GM19467 (cell line): Measurements from ENCODE around the gene YPEL3.

Experiments used
- ATAC-seq: cut with Tn5 transposase; IDR thresholded peaks from one replicate; pipeline ENCODE4 v1.9.1; 2021; ENCODE audit warnings: mild to moderate bottlenecking, moderate library complexity; ENCODE audit not compliant: unreplicated experiment

YPEL3 gene

GRCh38 chr16:30091474-30092372 is 4.3 kb downstream of the YPEL3 start, which contains the start of gene TBX6:
TSS of gene TBX6 (minus strand) at chr16:30091924. CDS start at chr16:30091193, 731 bp downstream.
- ATAC-seq: peak; percentile 64

DNA sequence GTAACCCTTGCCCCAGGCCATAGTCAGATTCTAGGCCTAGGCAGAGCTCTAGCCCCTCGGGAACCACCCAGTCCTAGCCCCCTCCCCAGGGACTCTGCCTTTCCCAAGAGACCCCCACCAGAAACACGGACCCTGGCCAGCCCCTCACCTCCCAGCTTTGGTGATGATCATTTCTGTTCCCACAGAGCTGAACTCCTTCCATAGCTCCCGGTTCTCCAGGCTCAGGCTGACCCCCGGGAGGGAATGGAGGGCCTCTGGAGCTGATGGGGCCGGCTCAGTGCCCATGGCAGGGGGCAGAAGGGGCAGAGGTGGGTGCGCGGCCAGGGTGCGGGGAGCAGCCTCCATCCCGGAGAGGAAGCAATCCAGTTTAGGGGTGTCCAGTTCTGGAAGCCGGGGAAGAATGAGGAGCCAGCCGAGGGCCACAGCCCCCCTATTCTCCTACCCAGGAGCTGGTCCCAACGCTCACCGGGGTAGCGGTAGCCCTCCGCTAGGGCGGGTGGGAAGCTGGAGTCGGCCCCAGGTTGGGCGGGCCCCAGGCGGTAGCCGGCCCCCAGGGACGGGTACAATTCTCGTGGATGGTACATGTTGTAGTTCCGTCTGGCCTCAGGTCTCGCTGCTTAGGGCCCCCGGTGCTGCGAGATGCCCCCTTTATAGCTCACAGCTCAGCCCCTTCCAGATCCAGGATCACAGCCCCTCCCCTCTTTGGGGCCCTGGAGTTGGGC is 5.2 kb downstream of the YPEL3 start:
- no peak for ATAC-seq

DNA sequence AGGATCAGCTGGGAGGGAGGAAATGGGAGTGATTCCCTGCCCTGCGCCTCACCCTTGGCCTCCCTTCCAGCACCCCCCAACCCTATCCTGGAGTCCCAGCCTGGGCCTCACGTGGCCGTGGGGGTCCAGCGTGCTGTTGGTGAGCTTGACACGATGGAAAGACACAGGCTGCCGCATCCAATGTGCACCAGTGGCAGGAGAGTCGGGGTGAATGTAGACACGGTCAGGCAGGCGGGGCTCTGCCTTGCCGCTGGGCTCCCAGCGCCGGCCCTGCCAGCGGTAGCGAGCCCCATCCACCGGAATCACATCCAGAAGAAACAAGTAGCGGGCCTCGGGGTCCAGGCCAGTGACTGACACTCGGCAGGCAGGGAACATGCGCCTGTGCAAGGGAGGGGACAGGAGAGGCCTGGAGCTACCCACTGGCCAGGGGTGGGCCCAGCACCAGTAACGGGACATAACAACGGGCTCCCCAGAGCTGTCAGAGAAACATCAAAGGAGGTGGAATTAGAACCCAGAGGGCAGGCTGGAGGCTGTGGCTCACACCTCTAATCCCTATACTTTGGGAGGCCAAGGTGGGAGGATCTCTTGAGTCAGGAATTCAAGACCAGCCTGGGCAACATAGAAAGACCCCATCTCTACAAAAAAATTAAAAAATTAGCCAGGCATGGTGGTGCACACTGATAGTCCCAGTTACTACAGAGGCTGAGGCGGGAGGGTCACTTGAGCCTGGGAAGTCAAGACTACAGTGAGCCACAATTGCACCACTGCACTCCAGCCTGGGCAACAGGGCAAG is 7.0 kb downstream of the YPEL3 start:
- no peak for ATAC-seq

DNA sequence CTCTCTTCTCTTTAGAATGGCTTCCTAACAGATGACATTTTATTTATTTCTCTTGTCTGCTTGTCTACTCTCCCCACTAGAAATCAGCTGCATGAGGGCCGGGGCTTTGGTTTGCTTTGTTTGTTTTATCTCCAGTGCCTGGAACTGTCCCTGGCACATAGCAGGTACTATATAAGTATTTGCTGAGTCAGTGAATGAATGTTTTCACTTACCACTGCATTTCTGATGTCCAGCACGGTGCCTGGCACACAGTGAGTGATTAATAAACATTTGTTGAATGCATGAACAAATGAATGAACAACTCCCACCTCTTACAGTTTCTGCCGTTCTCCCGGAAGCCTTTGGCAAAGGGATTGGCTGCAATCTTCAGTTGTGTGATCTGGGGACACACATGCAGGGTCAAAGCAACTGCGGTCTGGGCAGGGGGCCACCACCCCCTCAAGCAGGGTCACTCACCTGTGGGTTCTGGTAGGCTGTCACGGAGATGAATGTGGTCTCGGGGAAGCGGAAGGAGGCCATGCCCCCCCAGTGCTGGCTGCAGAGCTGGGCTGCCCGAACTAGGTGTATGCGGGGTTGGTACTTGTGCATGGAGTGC is 7.7 kb downstream of the YPEL3 start:
- ATAC-seq: no peak

- no peak for ATAC-seq
These were observed 8.7 kb downstream of the YPEL3 start for GRCh38 chr16:30087181-30087898.

DNA sequence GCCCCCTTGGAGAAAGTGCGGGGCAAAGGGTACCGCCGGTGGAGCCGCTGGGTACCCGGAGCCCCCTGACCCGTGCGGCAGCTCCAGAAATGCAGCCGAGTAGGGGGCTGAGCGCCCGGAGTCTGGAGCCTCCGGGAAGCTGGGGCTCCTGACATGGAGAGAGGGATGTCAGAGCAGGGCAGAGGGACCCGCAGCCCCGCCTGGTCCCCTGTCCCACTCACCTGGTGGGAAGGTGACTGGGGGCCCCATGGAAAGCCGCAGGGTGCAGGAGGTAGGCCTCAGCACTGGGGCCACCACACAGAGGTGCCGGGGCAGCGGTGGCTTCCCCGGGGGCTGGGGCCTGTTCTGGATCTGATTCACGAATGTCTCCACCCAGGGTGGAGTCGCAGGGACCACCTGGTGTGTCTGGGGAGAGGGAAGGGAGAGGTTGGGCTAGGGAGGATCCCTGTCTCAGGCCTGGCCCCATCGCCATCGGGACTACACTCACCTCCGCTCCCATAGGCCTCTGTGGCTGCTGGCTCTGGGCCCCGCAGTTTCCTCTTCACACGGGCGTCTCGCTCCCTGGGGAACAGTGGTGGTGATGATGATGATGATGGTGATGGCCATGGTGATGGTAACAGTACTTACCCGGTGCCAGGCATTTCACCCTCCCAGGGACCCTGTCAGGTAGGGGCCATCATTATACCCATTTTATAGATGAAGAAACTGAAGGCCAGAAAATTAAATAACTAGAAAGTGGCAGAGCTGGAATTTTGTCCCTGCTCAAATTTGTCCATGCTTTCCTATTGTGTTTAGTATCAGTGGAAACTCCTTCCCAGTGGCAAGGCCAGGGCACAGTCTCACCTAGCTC is 9.5 kb downstream of the YPEL3 start:
- ATAC-seq: no peak

GRCh38 chr16:30085820-30086219 is 10.2 kb downstream of the YPEL3 start:
- ATAC-seq: no peak

GRCh38 chr16:30085247-30085646 is 10.8 kb downstream of the YPEL3 start:
- ATAC-seq: no peak

- no peak for ATAC-seq
These were observed 11.2 kb downstream of the YPEL3 start for GRCh38 chr16:30084816-30085159.

GRCh38 chr16:30084096-30084815 is 11.8 kb downstream of the YPEL3 start:
- no peak for ATAC-seq

- no peak for ATAC-seq
These were observed 12.6 kb downstream of the YPEL3 start for GRCh38 chr16:30083216-30084055.

DNA sequence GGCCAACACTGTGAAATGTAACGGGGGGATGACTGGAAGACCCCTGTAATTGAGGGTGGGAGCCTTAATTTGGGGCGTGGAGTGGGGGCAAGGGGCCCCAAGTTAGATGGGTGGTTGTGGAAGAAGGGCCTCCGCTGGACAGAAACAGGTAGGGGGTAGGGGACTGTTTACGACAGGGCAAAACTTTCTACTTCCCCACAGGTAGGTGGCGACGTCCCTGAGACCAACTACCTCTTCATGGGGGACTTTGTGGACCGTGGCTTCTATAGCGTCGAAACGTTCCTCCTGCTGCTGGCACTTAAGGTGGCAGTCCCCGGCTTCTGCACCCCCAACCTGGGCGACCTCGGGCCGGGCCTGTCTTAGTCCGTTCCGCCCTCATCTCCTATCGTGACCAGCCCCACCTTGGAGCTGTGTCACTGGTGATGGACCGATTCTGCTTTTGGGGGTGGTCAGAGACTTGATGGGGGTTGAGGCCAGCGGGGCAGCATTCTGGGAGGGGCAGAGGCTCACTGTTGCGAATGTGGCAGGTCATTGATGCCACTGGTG is 13.4 kb downstream of the YPEL3 start:
- ATAC-seq: no peak

DNA sequence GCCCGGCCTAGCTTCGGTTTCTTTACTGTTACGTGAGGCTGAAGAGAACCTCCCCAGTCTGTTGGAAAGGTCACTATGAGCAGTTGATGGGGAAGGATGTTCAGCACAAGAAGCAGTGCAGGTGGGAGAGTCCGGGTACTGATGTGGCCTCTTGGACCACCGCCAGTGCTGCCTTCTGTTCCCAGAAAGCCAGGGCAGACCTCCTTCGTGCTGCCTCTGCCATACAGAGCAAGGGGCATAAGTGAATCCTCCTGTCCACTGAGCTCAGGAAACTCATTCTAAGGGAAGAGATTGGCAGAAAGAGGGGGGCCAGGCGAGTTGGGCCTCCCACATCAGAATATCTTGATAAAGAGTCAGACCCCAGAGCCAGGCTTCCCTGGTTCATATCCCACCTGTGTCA is 16.5 kb downstream of the YPEL3 start:
- no peak for ATAC-seq

- no peak for ATAC-seq
These were observed 17.3 kb downstream of the YPEL3 start for GRCh38 chr16:30078744-30079143.

DNA sequence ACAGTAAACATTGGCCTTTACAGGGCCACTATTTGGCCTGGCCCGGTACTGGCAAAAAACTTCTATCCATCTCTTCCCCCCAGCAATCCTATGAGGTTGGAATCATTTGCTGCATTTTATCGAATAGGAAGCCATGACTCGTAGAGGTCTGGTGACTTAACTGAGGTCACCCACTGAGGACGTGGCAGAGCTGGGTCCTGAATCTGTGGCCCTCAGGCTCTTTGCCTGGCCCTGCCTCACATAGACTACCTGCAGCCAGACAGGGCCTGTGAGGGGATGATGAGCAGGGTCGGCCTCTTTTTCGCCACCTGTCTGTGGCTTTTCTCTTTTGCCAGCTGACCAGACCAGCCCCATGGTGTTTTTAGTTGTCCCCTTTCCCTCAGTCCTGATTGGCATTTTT is 18.4 kb downstream of the YPEL3 start:
- no peak for ATAC-seq

GRCh38 chr16:30076276-30076791 is 19.7 kb downstream of the YPEL3 start:
- peak; percentile 27 for ATAC-seq

DNA sequence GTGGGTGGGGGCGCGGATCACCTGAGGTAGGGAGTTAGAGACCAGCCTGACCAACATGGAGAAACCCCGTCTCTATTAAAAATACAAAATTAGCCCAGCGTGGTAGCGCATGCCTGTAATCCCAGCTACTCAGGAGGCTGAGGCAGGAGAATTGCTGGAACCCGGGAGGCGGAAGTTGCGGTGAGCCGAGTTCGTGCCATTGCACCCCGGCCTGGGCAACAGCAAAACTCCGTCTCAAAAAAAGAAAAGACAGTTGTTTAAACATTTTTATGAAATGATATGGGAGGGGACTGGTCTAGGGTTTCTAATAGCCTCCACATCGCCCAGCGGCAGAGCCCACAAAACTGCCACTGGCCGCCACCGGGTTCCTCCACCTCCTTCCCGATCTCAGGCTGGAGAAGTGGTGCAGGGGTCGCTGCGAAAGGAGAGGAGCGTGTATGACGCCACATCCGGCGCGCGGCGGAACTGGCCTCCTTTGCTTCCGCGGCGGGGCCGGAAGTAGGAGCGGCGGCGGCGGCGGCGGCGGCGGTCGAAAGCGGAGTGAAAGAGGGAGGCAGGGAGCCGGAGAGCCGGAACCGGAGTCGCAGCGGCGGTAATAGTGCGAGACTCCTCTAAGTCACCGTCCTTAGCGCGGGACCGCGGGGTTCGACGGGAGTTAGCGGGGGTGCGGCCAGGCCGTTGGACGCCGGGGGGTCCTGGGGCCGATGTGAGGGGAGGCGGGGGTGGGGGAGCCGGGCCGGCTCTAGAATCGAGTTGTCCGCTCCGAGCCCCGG is 20.3 kb downstream of the YPEL3 start, which contains the start of gene PPP4C:
TSS of gene PPP4C (plus strand) at position 492 of the 773 bp plus-strand sequence. CDS start 384 bp downstream, outside the sequence.
- peak; percentile 59 for ATAC-seq
